Measurements from ENCODE around the gene MAP4K5.

MAP4K5 gene

GRCh38 chr14:50373959-50374358 is 158.4 kb downstream of the MAP4K5 start:
- in situ Hi-C loops (cut with HindIII; ENCODE audit: low sequenced_read_pairs) = no loop called here

- in situ Hi-C loops (cut with HindIII; ENCODE audit: low sequenced_read_pairs) = no loop called here
Observed at GRCh38 chr14:50371546-50371945, 160.8 kb downstream of the MAP4K5 start.

All from DLD1 (cell line).